Measurements from ENCODE around the gene TMEM237.
"Not testable (repeated sequence)": the region's sequence is repeated elsewhere in the genome, so short reads cannot be mapped to it uniquely, and the experiment has no call there.

The TMEM237 gene

DNA sequence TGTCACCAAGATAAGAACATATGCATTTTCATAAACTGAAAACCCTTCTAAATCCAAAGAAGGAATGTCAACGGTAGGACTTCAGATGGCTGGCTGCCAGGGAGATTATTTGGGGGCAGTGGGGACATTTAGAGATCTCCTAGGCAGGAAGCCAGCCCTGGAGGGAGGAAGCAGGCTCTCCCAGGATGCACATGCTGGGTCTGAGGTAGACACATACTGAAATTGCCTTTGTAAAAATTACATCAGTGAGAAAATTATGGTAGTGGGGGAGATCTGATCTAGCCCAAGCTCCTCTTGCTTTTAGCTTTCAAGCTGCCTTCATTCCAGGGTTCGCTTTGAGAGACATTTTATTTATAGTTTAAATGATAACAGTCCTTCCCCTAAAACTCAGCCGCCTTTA lies 31.0 kb upstream of the TMEM237 start:
- no peak overlapping the region for H4K5ac ChIP-seq (ENCODE audit: low read length)
- H3K4ac ChIP-seq (ENCODE audit: low read depth, low read length), result no peak overlapping the region
- H3K23ac ChIP-seq (ENCODE audit: low read length), result no peak overlapping the region
- no peak overlapping the region for H3K4me3 ChIP-seq (ENCODE audit: low read length)
- no peak overlapping the region for H2AK5ac ChIP-seq (ENCODE audit: low read length)
- no peaks in the 10 kb centered on the region for H3K4me1 ChIP-seq (ENCODE audit: control insufficient read depth, low read depth, low read length)
- H3K27me3 ChIP-seq (ENCODE audit: insufficient read depth, low read length, poor library complexity), result no peaks in the 10 kb centered on the region
- no peaks in the 10 kb centered on the region for H3K79me2 ChIP-seq (ENCODE audit: control insufficient read depth, insufficient read depth, low read length)
- H3K4me2 ChIP-seq (ENCODE audit: low read length), result no peak overlapping the region
- H3K56ac ChIP-seq (ENCODE audit: low read length), result no peak overlapping the region
- no peak overlapping the region for H2BK15ac ChIP-seq (replicated peaks; ENCODE audit: low read depth)
- H3K36me3 ChIP-seq (ENCODE audit: control insufficient read depth, insufficient read depth, low read length), result no peaks in the 10 kb centered on the region
- no peak overlapping the region for H3K18ac ChIP-seq (ENCODE audit: low read length)
- no peak overlapping the region for H3K9ac ChIP-seq (ENCODE audit: low read length)
- no peak overlapping the region for H3K27ac ChIP-seq (ENCODE audit: low read depth, low read length)
- H2BK120ac ChIP-seq (ENCODE audit: low read depth, low read length), result no peak overlapping the region
- H3K79me1 ChIP-seq (ENCODE audit: low read length), result no peaks in the 10 kb centered on the region
- H2BK5ac ChIP-seq (ENCODE audit: low read length), result no peak overlapping the region
- H4K8ac ChIP-seq (ENCODE audit: low read depth, low read length), result no peak overlapping the region
- no peak for DNase-seq
- WGBS (ENCODE audit: extremely low coverage, insufficient coverage, low lambda C conversion rate), result no CpG with 5 or more reads among the region's 3 CpGs

DNA sequence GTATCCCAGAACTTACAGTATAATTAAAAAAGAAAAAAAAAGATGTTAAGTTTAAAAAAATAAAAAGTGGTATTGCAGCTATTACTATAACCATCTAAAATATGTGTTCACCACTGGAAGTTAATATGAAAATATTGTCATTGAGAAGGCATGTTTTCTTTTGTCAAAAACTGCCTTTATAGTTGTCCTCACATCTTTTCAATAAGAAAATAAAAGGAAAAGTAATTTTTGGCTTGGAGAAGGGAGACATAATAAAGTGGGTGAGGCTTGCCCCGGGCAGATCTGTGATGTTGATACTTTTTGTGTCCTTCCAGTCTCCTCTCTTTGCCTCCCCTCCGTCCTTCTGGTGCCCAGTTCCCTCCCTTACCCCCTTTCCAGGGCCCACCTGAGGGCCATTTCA lies 30.2 kb upstream of the TMEM237 start:
- H3K9ac ChIP-seq (ENCODE audit: low read length), result no peak overlapping the region
- WGBS (ENCODE audit: extremely low coverage, insufficient coverage, low lambda C conversion rate), result no CpG with 5 or more reads among the region's 2 CpGs

DNA sequence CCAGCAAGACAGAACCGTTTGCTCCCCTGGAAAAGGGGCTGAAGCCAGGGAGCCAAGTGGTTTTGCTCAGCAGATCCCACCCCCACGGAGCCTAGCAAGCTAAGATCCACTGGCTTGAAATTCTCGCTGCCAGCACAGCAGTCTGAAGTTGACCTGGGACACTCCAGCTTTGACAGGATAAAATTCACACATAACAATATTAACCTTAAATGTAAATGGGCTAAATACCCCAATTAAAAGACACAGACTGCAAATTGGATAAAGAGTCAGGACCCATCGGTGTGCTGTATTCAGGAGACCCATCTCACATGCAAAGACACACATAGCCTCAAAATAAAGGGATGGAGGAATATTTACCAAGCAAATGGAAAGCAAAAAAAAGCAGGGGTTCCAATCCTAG lies 27.9 kb upstream of the TMEM237 start:
- no CpG with 5 or more reads among the region's 4 CpGs for WGBS (ENCODE audit: extremely low coverage, insufficient coverage, low lambda C conversion rate)
- not testable (repeated sequence) for H3K4ac ChIP-seq (ENCODE audit: low read depth, low read length); H3K4me2 ChIP-seq (ENCODE audit: low read length); H4K5ac ChIP-seq (ENCODE audit: low read length); H3K36me3 ChIP-seq (ENCODE audit: control insufficient read depth, insufficient read depth, low read length); H3K18ac ChIP-seq (ENCODE audit: low read length); DNase-seq; H3K27me3 ChIP-seq (ENCODE audit: insufficient read depth, low read length, poor library complexity); H2BK15ac ChIP-seq (replicated peaks; ENCODE audit: low read depth); H2AK5ac ChIP-seq (ENCODE audit: low read length); H3K4me1 ChIP-seq (ENCODE audit: control insufficient read depth, low read depth, low read length); H3K79me1 ChIP-seq (ENCODE audit: low read length); H2BK120ac ChIP-seq (ENCODE audit: low read depth, low read length); H3K56ac ChIP-seq (ENCODE audit: low read length); H3K23ac ChIP-seq (ENCODE audit: low read length); H3K79me2 ChIP-seq (ENCODE audit: control insufficient read depth, insufficient read depth, low read length); H2BK5ac ChIP-seq (ENCODE audit: low read length); H3K4me3 ChIP-seq (ENCODE audit: low read length); H3K9ac ChIP-seq (ENCODE audit: low read length); H3K27ac ChIP-seq (ENCODE audit: low read depth, low read length); H4K8ac ChIP-seq (ENCODE audit: low read depth, low read length)

More for the DNA sequence above, 30.2 kb upstream of the TMEM237 start:
- H3K79me1 ChIP-seq (ENCODE audit: low read length), result no peaks in the 10 kb centered on the region
- no peak overlapping the region for H3K4me3 ChIP-seq (ENCODE audit: low read length)
- no peak overlapping the region for H3K56ac ChIP-seq (ENCODE audit: low read length)
- H3K27ac ChIP-seq (ENCODE audit: low read depth, low read length), result no peak overlapping the region
- H2BK15ac ChIP-seq (replicated peaks; ENCODE audit: low read depth), result no peak overlapping the region
- H2AK5ac ChIP-seq (ENCODE audit: low read length), result no peak overlapping the region
- H3K23ac ChIP-seq (ENCODE audit: low read length), result no peak overlapping the region
- no peak for DNase-seq
- no peak overlapping the region for H4K5ac ChIP-seq (ENCODE audit: low read length)
- no peaks in the 10 kb centered on the region for H3K36me3 ChIP-seq (ENCODE audit: control insufficient read depth, insufficient read depth, low read length)
- no peak overlapping the region for H3K4me2 ChIP-seq (ENCODE audit: low read length)
- H4K8ac ChIP-seq (ENCODE audit: low read depth, low read length), result no peak overlapping the region
- H3K18ac ChIP-seq (ENCODE audit: low read length), result no peak overlapping the region
- no peak overlapping the region for H3K4ac ChIP-seq (ENCODE audit: low read depth, low read length)
- no peaks in the 10 kb centered on the region for H3K27me3 ChIP-seq (ENCODE audit: insufficient read depth, low read length, poor library complexity)
- H2BK5ac ChIP-seq (ENCODE audit: low read length), result no peak overlapping the region
- H3K79me2 ChIP-seq (ENCODE audit: control insufficient read depth, insufficient read depth, low read length), result no peaks in the 10 kb centered on the region
- H3K4me1 ChIP-seq (ENCODE audit: control insufficient read depth, low read depth, low read length), result no peaks in the 10 kb centered on the region
- no peak overlapping the region for H2BK120ac ChIP-seq (ENCODE audit: low read depth, low read length)

DNA sequence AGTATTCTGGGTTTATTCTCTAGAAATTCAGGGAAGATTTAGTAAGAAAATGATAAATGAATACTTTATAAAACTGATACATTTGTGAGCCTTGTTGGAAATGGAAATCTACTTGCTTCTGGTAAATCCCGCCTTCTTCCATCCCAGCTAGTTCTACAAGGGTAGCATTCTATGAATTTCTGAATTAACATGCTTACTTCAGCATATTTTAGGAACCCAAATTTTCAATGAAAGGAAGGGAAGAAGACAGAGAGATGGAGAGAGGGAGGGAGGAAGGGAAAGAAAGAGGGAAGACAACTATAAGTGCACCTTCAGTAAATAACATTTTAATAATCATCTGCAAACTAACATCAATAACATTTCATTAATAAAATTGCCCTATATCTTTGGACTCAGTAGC lies 26.6 kb upstream of the TMEM237 start:
- Histone ChIP-seq H3K4ac (ENCODE audit: low read depth, low read length) (no peak overlapping the region), H3K4me2 (ENCODE audit: low read length) (no peak overlapping the region), H3K18ac (ENCODE audit: low read length) (no peak overlapping the region), H4K8ac (ENCODE audit: low read depth, low read length) (no peak overlapping the region), H3K27me3 (ENCODE audit: insufficient read depth, low read length, poor library complexity) (no peaks in the 10 kb centered on the region), H3K79me1 (ENCODE audit: low read length) (no peaks in the 10 kb centered on the region), H3K56ac (ENCODE audit: low read length) (no peak overlapping the region), H2AK5ac (ENCODE audit: low read length) (no peak overlapping the region), H3K36me3 (ENCODE audit: control insufficient read depth, insufficient read depth, low read length) (no peaks in the 10 kb centered on the region), H3K79me2 (ENCODE audit: control insufficient read depth, insufficient read depth, low read length) (no peaks in the 10 kb centered on the region), H3K27ac (ENCODE audit: low read depth, low read length) (no peak overlapping the region), H2BK15ac (replicated peaks; ENCODE audit: low read depth) (no peak overlapping the region), H2BK120ac (ENCODE audit: low read depth, low read length) (no peak overlapping the region), H2BK5ac (ENCODE audit: low read length) (no peak overlapping the region), H3K4me3 (ENCODE audit: low read length) (no peak overlapping the region), H4K5ac (ENCODE audit: low read length) (no peak overlapping the region), H3K4me1 (ENCODE audit: control insufficient read depth, low read depth, low read length) (no peaks in the 10 kb centered on the region), H3K9ac (ENCODE audit: low read length) (no peak overlapping the region), H3K23ac (ENCODE audit: low read length) (no peak overlapping the region)
- no CpG with 5 or more reads among the region's 1 CpG for WGBS (ENCODE audit: extremely low coverage, insufficient coverage, low lambda C conversion rate)
- DNase-seq, result no peak

GRCh38 chr2:201668402-201668910 lies 25.2 kb upstream of the TMEM237 start:
- H3K79me1 ChIP-seq (ENCODE audit: low read length), result no peaks in the 10 kb centered on the region
- H3K4me3 ChIP-seq (ENCODE audit: low read length), result no peak overlapping the region
- H3K23ac ChIP-seq (ENCODE audit: low read length), result no peak overlapping the region
- H3K4me2 ChIP-seq (ENCODE audit: low read length), result no peak overlapping the region
- H4K5ac ChIP-seq (ENCODE audit: low read length), result no peak overlapping the region
- no peak overlapping the region for H3K27ac ChIP-seq (ENCODE audit: low read depth, low read length)
- H2BK5ac ChIP-seq (ENCODE audit: low read length), result no peak overlapping the region
- no peaks in the 10 kb centered on the region for H3K79me2 ChIP-seq (ENCODE audit: control insufficient read depth, insufficient read depth, low read length)
- DNase-seq, result no peak
- no peak overlapping the region for H3K56ac ChIP-seq (ENCODE audit: low read length)
- no peak overlapping the region for H4K8ac ChIP-seq (ENCODE audit: low read depth, low read length)
- H2BK15ac ChIP-seq (replicated peaks; ENCODE audit: low read depth), result no peak overlapping the region
- H3K27me3 ChIP-seq (ENCODE audit: insufficient read depth, low read length, poor library complexity), result no peaks in the 10 kb centered on the region
- no peak overlapping the region for H3K18ac ChIP-seq (ENCODE audit: low read length)
- WGBS (ENCODE audit: extremely low coverage, insufficient coverage, low lambda C conversion rate), result no CpG with 5 or more reads among the region's 3 CpGs
- no peak overlapping the region for H3K9ac ChIP-seq (ENCODE audit: low read length)
- no peak overlapping the region for H3K4ac ChIP-seq (ENCODE audit: low read depth, low read length)
- H3K36me3 ChIP-seq (ENCODE audit: control insufficient read depth, insufficient read depth, low read length), result no peaks in the 10 kb centered on the region
- H3K4me1 ChIP-seq (ENCODE audit: control insufficient read depth, low read depth, low read length), result no peaks in the 10 kb centered on the region
- H2BK120ac ChIP-seq (ENCODE audit: low read depth, low read length), result no peak overlapping the region
- no peak overlapping the region for H2AK5ac ChIP-seq (ENCODE audit: low read length)

DNA sequence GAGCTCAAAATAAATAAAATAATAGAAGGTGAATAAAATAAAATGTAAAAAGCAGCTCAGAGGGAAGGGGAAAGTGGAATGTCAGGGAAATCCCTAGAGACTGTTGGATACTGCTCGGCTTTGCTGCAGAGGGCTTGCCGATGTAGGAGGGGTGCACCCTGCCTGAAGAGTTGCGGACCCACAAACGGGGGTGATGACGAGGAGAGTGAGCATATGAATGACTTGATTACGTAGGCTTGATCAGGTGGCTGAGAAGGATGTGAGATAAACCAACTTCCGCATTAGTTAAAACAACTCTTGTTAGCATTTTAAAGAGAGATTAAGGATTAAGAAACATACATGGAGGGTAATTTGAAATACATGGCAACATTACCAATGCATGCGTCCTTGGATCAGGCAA lies 21.0 kb upstream of the TMEM237 start:
- no peak overlapping the region for H3K4me3 ChIP-seq (ENCODE audit: low read length)
- H2BK120ac ChIP-seq (ENCODE audit: low read depth, low read length), result no peak overlapping the region
- no CpG with 5 or more reads among the region's 8 CpGs for WGBS (ENCODE audit: extremely low coverage, insufficient coverage, low lambda C conversion rate)
- no peaks in the 10 kb centered on the region for H3K79me2 ChIP-seq (ENCODE audit: control insufficient read depth, insufficient read depth, low read length)
- H3K4ac ChIP-seq (ENCODE audit: low read depth, low read length), result no peak overlapping the region
- no peak overlapping the region for H2BK15ac ChIP-seq (replicated peaks; ENCODE audit: low read depth)
- H3K4me2 ChIP-seq (ENCODE audit: low read length), result no peak overlapping the region
- no peaks in the 10 kb centered on the region for H3K79me1 ChIP-seq (ENCODE audit: low read length)
- no peaks in the 10 kb centered on the region for H3K27me3 ChIP-seq (ENCODE audit: insufficient read depth, low read length, poor library complexity)
- H3K56ac ChIP-seq (ENCODE audit: low read length), result no peak overlapping the region
- no peak overlapping the region for H4K8ac ChIP-seq (ENCODE audit: low read depth, low read length)
- no peaks in the 10 kb centered on the region for H3K36me3 ChIP-seq (ENCODE audit: control insufficient read depth, insufficient read depth, low read length)
- H3K23ac ChIP-seq (ENCODE audit: low read length), result no peak overlapping the region
- H3K27ac ChIP-seq (ENCODE audit: low read depth, low read length), result no peak overlapping the region
- no peak overlapping the region for H3K18ac ChIP-seq (ENCODE audit: low read length)
- H2AK5ac ChIP-seq (ENCODE audit: low read length), result no peak overlapping the region
- no peak overlapping the region for H3K9ac ChIP-seq (ENCODE audit: low read length)
- no peak for DNase-seq
- no peaks in the 10 kb centered on the region for H3K4me1 ChIP-seq (ENCODE audit: control insufficient read depth, low read depth, low read length)
- H4K5ac ChIP-seq (ENCODE audit: low read length), result no peak overlapping the region
- no peak overlapping the region for H2BK5ac ChIP-seq (ENCODE audit: low read length)

Measured in mesendoderm (in vitro differentiated cells).